ENCODE data around the gene PERM1.
"Not testable (repeated sequence)": the region's sequence is repeated elsewhere in the genome, so short reads cannot be mapped to it uniquely, and the experiment has no call there.

PERM1 gene, protein sequence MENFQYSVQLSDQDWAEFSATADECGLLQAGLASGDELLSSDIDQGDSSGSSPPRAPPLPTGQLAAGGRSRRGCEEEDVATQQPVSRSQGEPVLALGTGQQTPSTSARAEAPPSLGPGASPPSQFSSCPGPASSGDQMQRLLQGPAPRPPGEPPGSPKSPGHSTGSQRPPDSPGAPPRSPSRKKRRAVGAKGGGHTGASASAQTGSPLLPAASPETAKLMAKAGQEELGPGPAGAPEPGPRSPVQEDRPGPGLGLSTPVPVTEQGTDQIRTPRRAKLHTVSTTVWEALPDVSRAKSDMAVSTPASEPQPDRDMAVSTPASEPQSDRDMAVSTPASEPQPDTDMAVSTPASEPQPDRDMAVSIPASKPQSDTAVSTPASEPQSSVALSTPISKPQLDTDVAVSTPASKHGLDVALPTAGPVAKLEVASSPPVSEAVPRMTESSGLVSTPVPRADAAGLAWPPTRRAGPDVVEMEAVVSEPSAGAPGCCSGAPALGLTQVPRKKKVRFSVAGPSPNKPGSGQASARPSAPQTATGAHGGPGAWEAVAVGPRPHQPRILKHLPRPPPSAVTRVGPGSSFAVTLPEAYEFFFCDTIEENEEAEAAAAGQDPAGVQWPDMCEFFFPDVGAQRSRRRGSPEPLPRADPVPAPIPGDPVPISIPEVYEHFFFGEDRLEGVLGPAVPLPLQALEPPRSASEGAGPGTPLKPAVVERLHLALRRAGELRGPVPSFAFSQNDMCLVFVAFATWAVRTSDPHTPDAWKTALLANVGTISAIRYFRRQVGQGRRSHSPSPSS

GRCh38 chr1:981955-982558 lies at the start of gene PERM1:
Gene PERM1, minus strand, starts transcription at chr1:982093. Its CDS starts 1,064 bp downstream, at chr1:981029.
- TF ChIP-seq CTCF (IDR thresholded peaks at IDR 0.05; ENCODE audit: insufficient read depth, low read length, poor library complexity, severe bottlenecking) (no peak), EZH2phosphoT487 (conservative IDR thresholded peaks at IDR 0.05; ENCODE audit: low read length) (no peak)
- Histone ChIP-seq H3K27me3 (ENCODE audit: low read length) (no peaks in the 10 kb centered on the region), H4K20me1 (ENCODE audit: low read depth, low read length) (no peaks in the 10 kb centered on the region), H3K4me3 (ENCODE audit: insufficient read depth, low read length, poor library complexity, severe bottlenecking) (no peak within 1 kb of the TSS), H3K9me3 (ENCODE audit: insufficient read depth, low read length) (no peaks in the 10 kb centered on the region), H3K9ac (ENCODE audit: low read length) (no peak within 1 kb of the TSS), H3F3A (ENCODE audit: insufficient read depth) (no peaks in the 10 kb centered on the region), H3K79me2 (ENCODE audit: insufficient read depth, low read length) (no peaks in the 10 kb centered on the region), H3K36me3 (ENCODE audit: low read length) (no peaks in the 10 kb centered on the region), H2AFZ (ENCODE audit: low read depth, low read length, severe bottlenecking) (no peak within 1 kb of the TSS), H3K27ac (ENCODE audit: low read depth, low read length) (no peak within 1 kb of the TSS), H3K9me2 (replicated peaks; ENCODE audit: insufficient read depth, low read length) (no peaks in the 10 kb centered on the region), H3K4me2 (ENCODE audit: low read depth, low read length, poor library complexity, severe bottlenecking) (no peak within 1 kb of the TSS)

DNA sequence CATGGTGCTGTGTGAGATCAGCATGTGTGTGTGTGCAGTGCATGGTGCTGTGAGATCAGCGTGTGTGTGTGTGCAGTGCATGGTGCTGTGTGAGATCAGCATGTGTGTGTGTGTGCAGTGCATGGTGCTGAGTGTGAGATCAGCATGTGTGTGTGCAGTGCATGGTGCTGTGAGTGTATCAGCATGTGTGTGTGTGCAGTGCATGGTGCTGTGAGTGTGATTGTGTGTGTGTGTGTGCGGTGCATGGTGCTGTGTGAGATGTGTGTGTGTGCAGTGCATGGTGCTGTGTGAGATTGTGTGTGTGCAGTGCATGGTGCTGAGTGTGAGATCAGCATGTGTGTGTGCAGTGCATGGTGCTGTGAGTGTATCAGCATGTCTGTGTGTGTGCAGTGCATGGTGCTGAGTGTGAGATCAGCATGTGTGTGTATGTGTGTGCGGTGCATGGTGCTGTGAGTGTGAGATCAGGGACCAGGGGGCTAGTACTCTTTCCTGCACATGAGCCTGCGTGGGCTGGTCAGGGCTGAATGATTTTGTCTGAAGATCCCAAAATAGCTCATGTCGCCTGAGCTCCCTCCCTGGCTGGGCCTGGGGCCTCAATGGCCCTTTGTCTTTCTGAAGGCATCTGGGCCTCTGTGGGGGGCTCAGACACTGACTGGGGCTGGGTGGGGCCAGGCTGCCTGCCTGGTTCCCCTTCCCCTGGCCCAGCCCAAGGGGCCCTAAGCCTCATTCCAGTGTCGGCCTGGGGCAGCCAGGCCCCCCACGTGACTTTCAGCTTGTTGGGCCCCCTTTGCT lies 49.2 kb upstream of the PERM1 start:
- not testable (repeated sequence) for H3K27ac ChIP-seq (ENCODE audit: low read depth, low read length); H2AFZ ChIP-seq (ENCODE audit: low read depth, low read length, severe bottlenecking); H3K27me3 ChIP-seq (ENCODE audit: low read length); H3F3A ChIP-seq (ENCODE audit: insufficient read depth); H3K4me2 ChIP-seq (ENCODE audit: low read depth, low read length, poor library complexity, severe bottlenecking); H3K9ac ChIP-seq (ENCODE audit: low read length); H4K20me1 ChIP-seq (ENCODE audit: low read depth, low read length); H3K79me2 ChIP-seq (ENCODE audit: insufficient read depth, low read length); H3K9me2 ChIP-seq (replicated peaks; ENCODE audit: insufficient read depth, low read length); H3K4me3 ChIP-seq (ENCODE audit: insufficient read depth, low read length, poor library complexity, severe bottlenecking); H3K36me3 ChIP-seq (ENCODE audit: low read length); H3K9me3 ChIP-seq (ENCODE audit: insufficient read depth, low read length)

GRCh38 chr1:1027791-1028190 lies 45.9 kb upstream of the PERM1 start:
- no peak overlapping the region for H3K27ac ChIP-seq (ENCODE audit: low read depth, low read length)
- H3K27me3 ChIP-seq (ENCODE audit: low read length): no peaks in the 10 kb centered on the region
- no peak overlapping the region for H2AFZ ChIP-seq (ENCODE audit: low read depth, low read length, severe bottlenecking)
- no peak for TF ChIP-seq EZH2phosphoT487 (conservative IDR thresholded peaks at IDR 0.05; ENCODE audit: low read length)
- no peak for TF ChIP-seq CTCF (IDR thresholded peaks at IDR 0.05; ENCODE audit: insufficient read depth, low read length, poor library complexity, severe bottlenecking)
- H3K9me2 ChIP-seq (replicated peaks; ENCODE audit: insufficient read depth, low read length): no peaks in the 10 kb centered on the region
- no peaks in the 10 kb centered on the region for H3F3A ChIP-seq (ENCODE audit: insufficient read depth)
- H3K4me3 ChIP-seq (ENCODE audit: insufficient read depth, low read length, poor library complexity, severe bottlenecking): no peak overlapping the region
- H3K79me2 ChIP-seq (ENCODE audit: insufficient read depth, low read length): no peaks in the 10 kb centered on the region
- H3K36me3 ChIP-seq (ENCODE audit: low read length): no peaks in the 10 kb centered on the region
- no peak overlapping the region for H3K9ac ChIP-seq (ENCODE audit: low read length)
- H3K9me3 ChIP-seq (ENCODE audit: insufficient read depth, low read length): no peaks in the 10 kb centered on the region
- H3K4me2 ChIP-seq (ENCODE audit: low read depth, low read length, poor library complexity, severe bottlenecking): no peak overlapping the region
- H4K20me1 ChIP-seq (ENCODE audit: low read depth, low read length): no peaks in the 10 kb centered on the region

Data from SU-DHL-6 (cell line).